T follicular helper cell (primary cell): ENCODE measurements around the gene CNP.

Experiments used
- DNase-seq: peaks from one replicate; pipeline ENCODE4 v3.0.0-alpha.2; 2020; ENCODE audit warnings: low read depth

CNP gene

GRCh38 chr17:41972571-41973407 lies 6.2 kb downstream of the CNP start:
- DNase-seq: no peak

GRCh38 chr17:41973408-41973811 lies 6.8 kb downstream of the CNP start:
- no peak for DNase-seq

DNA sequence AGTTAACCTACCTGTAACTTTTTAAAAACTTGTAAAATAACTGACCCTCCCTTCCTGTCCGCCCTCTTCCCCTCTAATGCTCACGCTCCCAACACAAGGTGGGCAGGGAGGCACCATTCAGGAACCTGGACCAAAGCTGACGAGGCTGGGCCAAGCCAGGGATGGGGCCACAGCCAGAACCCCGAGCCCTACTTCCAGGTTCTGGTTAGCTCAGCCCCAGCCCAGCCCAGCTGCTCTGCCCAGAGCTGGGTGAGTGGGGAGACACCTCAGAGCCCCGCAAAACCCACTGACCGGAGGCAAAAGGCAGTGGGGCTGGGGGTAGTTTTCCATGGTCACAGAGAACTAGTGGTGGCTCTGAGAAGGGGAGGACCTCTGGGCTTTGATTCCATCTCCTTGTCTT lies 7.4 kb downstream of the CNP start:
- no peak for DNase-seq

DNA sequence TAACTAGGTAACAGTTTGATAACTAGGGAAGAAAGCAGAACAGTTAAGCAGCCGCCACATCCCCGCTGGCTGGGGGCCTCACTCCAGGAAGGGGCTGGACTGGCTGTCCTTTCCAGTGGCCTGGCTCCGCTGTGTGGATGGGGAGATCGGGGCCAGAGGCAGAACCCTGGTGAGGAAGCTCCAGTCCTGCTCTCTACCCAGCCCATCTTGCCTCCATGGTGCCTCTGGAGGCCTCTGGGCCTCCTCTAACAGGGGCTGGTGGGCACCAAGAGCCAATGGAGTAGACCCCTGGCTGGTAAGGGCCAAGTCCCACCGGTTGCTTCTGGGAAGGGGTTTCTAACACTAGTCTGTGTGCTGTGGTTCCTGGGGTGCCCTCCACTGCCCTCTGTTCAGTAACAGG lies 8.1 kb downstream of the CNP start:
- DNase-seq: no peak

- DNase-seq: no peak
Observed at GRCh38 chr17:41975099-41976083, 8.8 kb downstream of the CNP start.

- DNase-seq: no peak
Observed at GRCh38 chr17:41976142-41976768, 9.7 kb downstream of the CNP start.

GRCh38 chr17:41977991-41978390 lies 11.4 kb downstream of the CNP start:
- DNase-seq: no peak

DNA sequence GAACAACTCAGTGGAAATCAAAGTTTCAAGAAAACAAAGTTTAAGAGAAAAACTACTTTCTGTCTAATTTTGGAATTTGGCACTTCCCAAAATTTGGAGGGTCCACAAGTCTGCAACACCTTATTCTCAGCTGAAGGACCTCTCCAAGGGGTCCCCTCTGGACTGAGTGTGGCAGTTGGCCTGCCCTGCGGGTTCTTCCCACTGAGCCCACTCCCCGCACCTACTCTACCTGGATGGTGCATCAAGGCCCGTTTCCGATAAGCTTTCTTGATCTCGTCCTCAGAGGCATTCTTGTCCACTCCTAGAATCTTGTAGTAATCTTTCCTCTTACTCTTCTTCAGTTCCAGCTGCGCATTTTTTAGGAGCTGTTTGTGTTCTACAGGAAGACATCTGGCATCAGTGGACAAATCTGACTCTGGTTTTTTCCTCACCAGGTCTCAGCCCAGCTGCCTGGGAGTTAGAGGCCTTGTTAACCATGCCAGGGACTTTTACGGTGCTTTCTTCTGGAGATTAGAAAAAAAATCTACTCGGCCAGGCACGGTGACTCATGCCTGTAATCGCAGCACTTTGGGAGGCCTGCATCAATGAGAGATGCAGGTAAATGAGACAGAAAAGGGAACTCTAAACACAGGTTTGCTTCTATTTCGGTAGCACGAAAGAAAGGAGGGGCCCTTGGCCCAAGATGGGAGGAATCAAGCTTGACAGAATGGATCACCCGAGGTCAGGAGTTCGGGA lies 15.6 kb downstream of the CNP start:
- DNase-seq: no peak

DNA sequence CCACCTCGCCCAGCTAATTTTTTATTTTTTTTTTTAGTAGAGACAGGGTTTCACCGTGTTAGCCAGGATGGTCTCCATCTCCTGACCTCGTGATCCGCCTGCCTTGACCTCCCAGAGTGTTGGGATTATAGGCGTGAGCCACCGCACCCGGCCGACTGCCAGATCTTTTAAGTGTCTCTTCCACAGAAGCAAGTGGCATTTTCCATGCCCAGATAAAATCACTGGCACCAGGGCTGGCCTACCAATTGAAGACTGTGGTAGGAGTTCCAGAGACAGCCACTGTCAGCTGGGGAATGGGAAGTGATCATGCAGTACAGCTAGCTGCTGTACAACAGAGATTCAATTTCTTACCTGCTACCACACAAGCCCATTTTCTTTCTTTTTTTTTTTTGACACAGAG lies 17.9 kb downstream of the CNP start:
- DNase-seq: no peak

DNA sequence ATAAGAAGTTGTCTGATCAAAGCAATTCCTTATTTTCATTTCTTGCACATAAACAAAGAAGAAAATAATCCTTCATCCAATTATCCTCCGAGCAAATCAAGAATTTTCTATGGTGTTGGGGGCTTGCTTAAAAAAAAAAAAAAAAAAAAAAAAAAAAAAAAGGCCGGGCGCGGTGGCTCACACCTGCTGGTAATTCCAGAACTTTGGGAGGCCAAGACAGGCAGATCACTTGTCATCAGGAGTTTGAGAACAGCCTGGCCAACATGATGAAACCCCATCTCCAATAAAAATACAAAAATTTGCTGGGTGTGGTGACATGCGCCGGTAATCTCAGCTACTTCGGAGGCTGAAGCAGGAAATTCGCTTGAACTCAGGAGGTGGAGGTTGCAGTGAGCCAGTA lies 19.3 kb downstream of the CNP start:
- DNase-seq: no peak

DNA sequence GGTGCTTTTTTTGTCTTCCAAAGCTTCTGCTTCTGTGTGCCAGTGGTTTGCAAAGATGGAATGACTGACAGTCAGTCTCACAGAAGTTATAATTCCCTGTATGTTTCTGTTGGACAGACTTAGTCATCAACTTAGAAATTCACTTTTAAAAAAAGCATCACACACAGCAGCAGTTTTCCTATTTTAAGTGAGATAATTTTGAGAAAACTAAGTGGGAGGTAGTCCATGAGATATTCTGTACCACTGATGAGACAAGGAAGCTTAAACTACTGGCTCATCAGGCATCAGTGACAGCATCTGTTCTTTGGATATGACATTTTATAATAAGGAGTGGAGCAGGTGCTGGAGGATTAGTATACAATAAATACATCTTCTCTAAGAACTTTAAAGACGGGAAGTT lies 20.0 kb downstream of the CNP start:
- DNase-seq: no peak

- no peak for DNase-seq
Observed at GRCh38 chr17:41987642-41988041, 21.0 kb downstream of the CNP start.

- DNase-seq: no peak
Observed at GRCh38 chr17:41988418-41988817, 21.8 kb downstream of the CNP start.

GRCh38 chr17:41989702-41990419 lies 23.3 kb downstream of the CNP start:
- no peak for DNase-seq

GRCh38 chr17:41992576-41992975 lies 26.0 kb downstream of the CNP start:
- no peak for DNase-seq

- no peak for DNase-seq
Observed at GRCh38 chr17:41996855-41997164, 30.2 kb downstream of the CNP start.

- no peak for DNase-seq
Observed at GRCh38 chr17:41998497-41998896, 31.9 kb downstream of the CNP start.

GRCh38 chr17:42000413-42001133 lies 34.0 kb downstream of the CNP start:
- no peak for DNase-seq

DNA sequence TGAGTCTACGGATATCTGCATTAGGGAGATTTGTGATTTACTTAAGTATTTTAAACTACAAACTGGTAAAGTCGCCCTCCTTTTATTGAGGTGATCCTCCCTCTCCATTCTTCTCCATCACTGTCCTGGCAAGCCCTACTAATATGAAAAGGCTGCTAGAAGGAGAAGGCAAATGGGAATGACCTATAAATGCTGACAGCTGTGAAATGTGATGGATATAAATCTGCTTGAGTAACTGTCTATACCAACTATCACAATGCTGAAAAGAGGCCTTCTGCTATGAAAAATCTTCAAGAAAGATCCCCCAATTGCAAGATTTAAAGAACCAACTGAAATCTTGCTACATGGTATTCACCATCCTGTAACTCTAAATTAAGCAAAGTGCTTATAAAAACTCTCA lies 35.1 kb downstream of the CNP start:
- no peak for DNase-seq

DNA sequence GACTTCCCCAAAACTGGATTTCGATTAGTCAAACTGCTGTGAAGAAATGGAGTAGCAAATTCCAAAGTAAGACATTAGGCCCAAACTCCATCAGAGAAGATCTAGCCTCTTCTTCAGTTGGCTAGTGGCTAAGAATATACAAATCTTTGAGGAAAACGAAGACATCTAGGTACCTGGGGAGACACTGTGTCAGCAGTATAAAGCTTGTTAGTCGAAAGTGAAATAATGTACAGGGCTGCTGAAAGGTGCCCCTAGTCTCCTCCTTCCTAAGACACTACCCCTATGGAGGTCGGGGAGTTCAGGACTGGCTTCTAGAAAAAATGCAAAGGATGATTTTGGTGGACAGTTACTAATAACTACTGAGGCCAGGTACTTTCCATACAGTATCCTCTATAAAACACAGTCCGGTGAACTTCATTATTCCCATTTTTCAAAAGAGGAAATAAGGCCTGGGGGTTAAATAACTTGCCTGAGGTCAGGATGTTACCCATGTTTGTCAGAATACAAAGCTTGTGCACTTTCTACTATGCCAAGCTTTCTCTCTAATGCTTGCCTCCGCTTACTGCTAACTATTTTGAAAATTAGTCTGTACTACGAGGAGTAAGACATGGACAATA lies 35.7 kb downstream of the CNP start:
- no peak for DNase-seq
